Endothelial cell of umbilical vein (primary cell): ENCODE data around the gene CPLX1. TPM values are rescaled to one million over a fixed set of nuclear protein-coding genes. Genes with fewer than 3 reads are reported as not detected.

ENCODE experiments used
- BruUV-seq: library from RNA; stranded (reverse); fragments of 400-500 nt; replicated peaks from 2 replicates; lab custom pipeline; 2021; lab: Mats Ljungman, UMichigan
- CTCF ChIA-PET: fragments of 300-600, 350-600 bp; sonication (Branson Sonifier 250); formaldehyde crosslinking; loops from one replicate; lab custom pipeline; 2021; ENCODE audit warnings: antibody characterized with exemption, inconsistent platforms; lab: Charles Lee
- POLR2A ChIA-PET: fragments of 300-600, 350-600 bp; sonication (Branson Sonifier 250); formaldehyde crosslinking; loops from one replicate; lab custom pipeline; 2021; ENCODE audit warnings: antibody characterized with exemption, inconsistent platforms; lab: Charles Lee
- DNase-seq: peaks from one replicate; pipeline ENCODE4 v3.0.0-alpha.2; 2011; ENCODE audit warnings: low read depth, low spot score
- FAIRE-seq: peaks from 2 replicates; lab custom pipeline; 2011; peaks lifted over from hg19 to GRCh38; lab: Jason Lieb, UNC
- H2AFZ ChIP-seq: 2 replicates; pipeline ENCODE4 v1.6.0; 2012; ENCODE audit warnings: low read depth, low read length, control low read depth, inconsistent platforms
- H3K27ac ChIP-seq: 2 replicates; pipeline ENCODE4 v1.5.1; 2011; ENCODE audit warnings: low read depth, mild to moderate bottlenecking, control low read depth, low read length, moderate library complexity; ENCODE audit not compliant: insufficient read depth
- H3K27me3 ChIP-seq, 2 experiments: 2 replicates each; pipeline versions ENCODE4 v1.6.0 to v1.6.1; 2011; ENCODE audit warnings: low read length in 2 of 2, mixed read lengths in 1 of 2; ENCODE audit not compliant: control insufficient read depth in 2 of 2, insufficient read depth in 2 of 2
- H3K36me3 ChIP-seq, 2 experiments: 2 replicates in 1 of 2; 3 replicates in 1 of 2; pipeline ENCODE4 v1.5.1; 2011; ENCODE audit warnings: low read length in 2 of 2, mild to moderate bottlenecking in 1 of 2, moderate library complexity in 1 of 2; ENCODE audit not compliant: control insufficient read depth in 2 of 2, insufficient read depth in 2 of 2; ENCODE audit errors: extremely low read depth in 1 of 2
- H3K4me1 ChIP-seq: 3 replicates; pipeline ENCODE4 v1.5.1; 2011; ENCODE audit warnings: mild to moderate bottlenecking, low read length; ENCODE audit not compliant: control insufficient read depth, insufficient read depth; ENCODE audit errors: extremely low read depth
- H3K4me2 ChIP-seq: 2 replicates; pipeline ENCODE4 v1.6.1; 2011; ENCODE audit warnings: low read length, control low read depth, mixed read lengths; ENCODE audit not compliant: insufficient read depth
- H3K4me3 ChIP-seq, 3 experiments: fragments of 200-600 bp in 1 of 3; sonication (generic), shearing (Covaris generic) in 1 of 3; replicated peaks in 1 of 3; 2 replicates each; pipeline ENCODE4 v1.5.1; 2011 to 2016; ENCODE audit warnings: control low read depth in 3 of 3, low read length in 3 of 3, mild to moderate bottlenecking in 2 of 3, inconsistent platforms in 1 of 3, low read depth in 1 of 3, moderate library complexity in 1 of 3; ENCODE audit not compliant: insufficient read depth in 1 of 3
- H3K79me2 ChIP-seq: 2 replicates; pipeline ENCODE4 v1.6.0; 2012; ENCODE audit warnings: low read length, inconsistent platforms; ENCODE audit not compliant: control insufficient read depth, insufficient read depth
- H3K9ac ChIP-seq: replicated peaks from 2 replicates; pipeline ENCODE3; 2011; ENCODE audit warnings: low read length, control low read depth; ENCODE audit not compliant: insufficient read depth; ENCODE audit errors: extremely low read depth
- H3K9me1 ChIP-seq: replicated peaks from 3 replicates; pipeline ENCODE4 v1.6.0; 2011; ENCODE audit warnings: mild to moderate bottlenecking, low read length; ENCODE audit not compliant: control insufficient read depth, insufficient read depth; ENCODE audit errors: extremely low read depth
- H3K9me3 ChIP-seq: replicated peaks from 2 replicates; pipeline ENCODE4 v1.5.1; 2012; ENCODE audit warnings: low read length, inconsistent platforms; ENCODE audit not compliant: control insufficient read depth, insufficient read depth
- H4K20me1 ChIP-seq: replicated peaks from 2 replicates; pipeline ENCODE3; 2011; ENCODE audit warnings: mild to moderate bottlenecking, low read length; ENCODE audit not compliant: control insufficient read depth, insufficient read depth; ENCODE audit errors: extremely low read depth
- CTCF ChIP-seq, 2 donors: IDR thresholded peaks; 1 replicate in 1 of 2; 2 replicates in 1 of 2; pipeline ENCODE4 v1.5.1; 2011; ENCODE audit warnings: low read length in 2 of 2, mild to moderate bottlenecking in 2 of 2, moderate library complexity in 2 of 2, control low read depth in 1 of 2, inconsistent platforms in 1 of 2, low read depth in 1 of 2; ENCODE audit not compliant: insufficient read depth in 1 of 2; ENCODE audit errors: extremely low read depth in 1 of 2
- EZH2 ChIP-seq: IDR thresholded peaks from 2 replicates; pipeline ENCODE4 v1.6.1; 2012; ENCODE audit warnings: borderline replicate concordance, low read depth, mild to moderate bottlenecking, moderate library complexity, low read length, inconsistent platforms; ENCODE audit not compliant: severe bottlenecking
- FOS ChIP-seq: IDR thresholded peaks from 2 replicates; pipeline ENCODE4 v1.6.1; 2011; ENCODE audit warnings: mild to moderate bottlenecking, low read length, moderate library complexity, borderline replicate concordance; ENCODE audit not compliant: insufficient read depth
- GATA2 ChIP-seq: IDR thresholded peaks from 2 replicates; pipeline ENCODE4 v1.7.0; 2011; ENCODE audit warnings: low read depth, mild to moderate bottlenecking, moderate library complexity, mixed read lengths, low read length; ENCODE audit not compliant: insufficient read length, insufficient read depth
- JUN ChIP-seq: IDR thresholded peaks from 2 replicates; pipeline ENCODE4 v1.6.1; 2011; ENCODE audit warnings: borderline replicate concordance, low read depth; ENCODE audit not compliant: insufficient read length, insufficient read depth
- MAX ChIP-seq: IDR thresholded peaks from 2 replicates; pipeline ENCODE4 v1.6.1; 2011; ENCODE audit not compliant: insufficient read depth, insufficient read length
- MYC ChIP-seq: IDR thresholded peaks from one replicate; pipeline ENCODE4 v1.6.1; 2011; ENCODE audit warnings: mild to moderate bottlenecking, low read depth, low read length
- POLR2A ChIP-seq: IDR thresholded peaks from 2 replicates; pipeline ENCODE4 v1.6.1; 2012; ENCODE audit warnings: low read depth, mild to moderate bottlenecking, control low read depth, low read length
- POLR2AphosphoS5 ChIP-seq: IDR thresholded peaks from 2 replicates; pipeline ENCODE4 v1.6.1; 2012; ENCODE audit warnings: low read depth, mild to moderate bottlenecking, control low read depth, low read length, moderate library complexity; ENCODE audit not compliant: insufficient read depth
- dilution Hi-C: fragments of 300-500 bp; cut with MboI; formaldehyde crosslinking; loops from one replicate; pipeline ENCODE4 v1.15.0; 2019; ENCODE audit warnings: low sequenced_read_pairs; ENCODE audit not compliant: extremely low pct_ligation_motif_present
- intact Hi-C: fragments of 100-400 bp; cut with micrococcal nuclease; formaldehyde crosslinking; loops from one replicate; pipeline ENCODE4 v1.10.0; 2022
- polyA plus RNA-seq, 4 experiments: library from polyadenylated mRNA; depleted of rRNA in 3 of 4; stranded (reverse) in 3 of 4; unstranded in 1 of 4; fragments of >200 nt; gene quantifications; 2 replicates each; pipeline versions ENCODE4 v1.2.1 to v1.2.3, GENCODE V29; 2011 to 2012; ENCODE audit warnings: missing spikeins in 1 of 4
- total RNA-seq: library from RNA; stranded (reverse); gene quantifications from 2 replicates; pipeline ENCODE4 v1.2.3, GENCODE V29; 2021

Gene CPLX1
- total and polyA plus RNA-seq, 2 donors (not counting 3 experiments of a cell fraction or from before 2014, with no cell fraction given): 1.0 to 1.8 TPM

- TF ChIP-seq JUN (no peak), EZH2 (no peak), FOS (no peak), POLR2A (no peak), MYC (no peak), MAX (no peak), CTCF (IDR thresholded peaks at IDR 0.05; ENCODE audit: extremely low read depth in 1 of 2, insufficient read depth in 1 of 2, low read depth in 1 of 2, low read length in 2 of 2) (no peak), GATA2 (no peak), POLR2AphosphoS5 (no peak)
- no peaks in the 10 kb centered on the region for H4K20me1 ChIP-seq
- DNase-seq: no peak
- BruUV-seq: no TSS peak
- no peaks in the 10 kb centered on the region for H3K9me3 ChIP-seq
- intact Hi-C loops: no loop called here
- CTCF ChIA-PET: no interaction called here
- H3K36me3 ChIP-seq: no peaks in the 10 kb centered on the region
- H3K4me2 ChIP-seq: no peak overlapping the region
- dilution Hi-C loops: no loop called here
- no peaks in the 10 kb centered on the region for H3K4me1 ChIP-seq
- POLR2A ChIA-PET: no interaction called here
- no peaks in the 10 kb centered on the region for H3K9me1 ChIP-seq
- no peak overlapping the region for H3K9ac ChIP-seq
- peaks cover 26 to 29% of the 10 kb centered on the region in 2 experiments for H3K27me3 ChIP-seq
- H3K79me2 ChIP-seq: no peaks in the 10 kb centered on the region
- H2AFZ ChIP-seq: no peak overlapping the region
- H3K27ac ChIP-seq: no peak overlapping the region
- FAIRE-seq: no peak
- no peak overlapping the region for H3K4me3 ChIP-seq
Measured at GRCh38 chr4:823176-823760, 2.7 kb downstream of the CPLX1 start.
